ENCODE measurements around the gene CD247.

DNA sequence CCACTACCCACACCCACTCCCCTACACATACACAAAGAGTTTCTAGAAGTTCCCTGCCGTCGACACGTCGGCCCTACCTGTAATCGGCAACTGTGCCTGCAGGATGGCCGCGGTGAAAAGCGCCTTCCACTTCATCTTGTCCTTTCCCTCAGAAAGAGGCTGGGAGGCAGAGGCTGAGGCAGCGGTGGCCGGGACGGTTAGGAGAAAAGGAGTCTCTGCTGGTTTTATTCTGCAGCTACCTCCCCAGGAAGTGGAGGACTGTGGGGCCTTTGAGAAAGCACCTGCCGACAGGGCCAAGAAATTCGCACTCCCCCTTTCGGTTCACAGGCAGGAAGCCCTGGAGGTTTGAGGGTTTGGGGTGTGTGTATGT lies at the start of gene CD247:
- TF ChIP-seq POLR2A (IDR thresholded peaks at IDR 0.05; ENCODE audit: low read length) (no peak), GATA1 (IDR thresholded peaks at IDR 0.05; ENCODE audit: low read depth, low read length) (no peak)

Data from erythroblast (primary cell).